SK-N-SH (cell line): ENCODE data around the gene PSMD7. TPM values are rescaled to one million over a fixed set of nuclear protein-coding genes. Genes with fewer than 3 reads are reported as not detected.

ENCODE experiments used
- CTCF ChIA-PET: fragments of 300-600, 350-600 bp; formaldehyde crosslinking; extraction: SDS; loops from one replicate; lab custom pipeline; 2021; lab: Yijun Ruan, JAX
- POLR2A ChIA-PET: fragments of 350-600 bp; sonication (Branson Sonifier 250); formaldehyde crosslinking; extraction: SDS; loops from one replicate; lab custom pipeline; 2020; ENCODE audit warnings: antibody characterized with exemption, inconsistent platforms; lab: Yijun Ruan, JAX
- DNase-seq: peaks from one replicate; pipeline ENCODE4 v3.0.0; 2012
- H2AFZ ChIP-seq: fragments of 200-600 bp; sonication (generic); 2 replicates; pipeline ENCODE4 v1.8.1; 2016; ENCODE audit warnings: antibody characterized with exemption, mild to moderate bottlenecking, low read depth
- H3F3A ChIP-seq: fragments of 200-600 bp; sonication (generic); replicated peaks from 2 replicates; pipeline ENCODE3; 2016; ENCODE audit warnings: antibody characterized with exemption, mild to moderate bottlenecking; ENCODE audit not compliant: insufficient read depth
- H3K27ac ChIP-seq, 2 experiments: fragments of 200-500 bp in 1 of 2; fragments of 200-600 bp in 1 of 2; sonication (Bioruptor generic) in 1 of 2; sonication (generic), shearing (Covaris generic) in 1 of 2; 2 replicates each; pipeline versions ENCODE4 v1.5.1 to v1.6.1; 2014 to 2016; ENCODE audit warnings: low read depth in 2 of 2, inconsistent platforms in 1 of 2, low read length in 1 of 2, mild to moderate bottlenecking in 1 of 2, mixed read lengths in 1 of 2
- H3K27me3 ChIP-seq: fragments of 200-600 bp; sonication (generic), shearing (Covaris generic); 2 replicates; pipeline ENCODE4 v1.6.1; 2016; ENCODE audit warnings: mixed run types; ENCODE audit not compliant: insufficient read depth
- H3K36me3 ChIP-seq, 2 experiments: fragments of 200-500 bp in 1 of 2; fragments of 200-600 bp in 1 of 2; sonication (Bioruptor generic) in 1 of 2; sonication (generic) in 1 of 2; replicated peaks in 1 of 2; 2 replicates each; pipeline versions ENCODE3 to v1.5.1; 2014 to 2016; ENCODE audit warnings: low read length in 1 of 2, mild to moderate bottlenecking in 1 of 2; ENCODE audit not compliant: insufficient read depth in 2 of 2, control insufficient read depth in 1 of 2
- H3K4me1 ChIP-seq, 2 experiments: fragments of 200-500 bp in 1 of 2; fragments of 200-600 bp in 1 of 2; sonication (Bioruptor generic) in 1 of 2; sonication (generic), shearing (Covaris generic) in 1 of 2; 2 replicates each; pipeline versions ENCODE4 v1.5.1 to v1.6.1; 2014 to 2016; ENCODE audit warnings: low read depth in 1 of 2, low read length in 1 of 2, mixed run types in 1 of 2; ENCODE audit not compliant: insufficient read depth in 2 of 2, control insufficient read depth in 1 of 2
- H3K4me2 ChIP-seq: fragments of 200-600 bp; sonication (generic), shearing (Covaris generic); 2 replicates; pipeline ENCODE4 v1.6.1; 2017; ENCODE audit warnings: mixed run types
- H3K4me3 ChIP-seq, 2 experiments: fragments of 200-500 bp in 1 of 2; fragments of 200-600 bp in 1 of 2; sonication (Bioruptor generic) in 1 of 2; sonication (generic), shearing (Covaris generic) in 1 of 2; 2 replicates each; pipeline versions ENCODE4 v1.5.1 to v1.8.1; 2014 to 2016; ENCODE audit warnings: low read depth in 2 of 2, inconsistent platforms in 1 of 2, low read length in 1 of 2, mild to moderate bottlenecking in 1 of 2, mixed read lengths in 1 of 2, moderate library complexity in 1 of 2
- H3K79me2 ChIP-seq: fragments of 200-600 bp; sonication (generic); 2 replicates; pipeline ENCODE4 v1.8.1; 2017; ENCODE audit warnings: mild to moderate bottlenecking; ENCODE audit not compliant: insufficient read depth
- H3K9ac ChIP-seq: fragments of 200-600 bp; sonication (generic); 2 replicates; pipeline ENCODE4 v1.6.1; 2017; ENCODE audit warnings: mixed run types
- H3K9me2 ChIP-seq: fragments of 200-600 bp; sonication (generic); 2 replicates; pipeline ENCODE4 v1.6.1; 2017; ENCODE audit warnings: mixed run types
- H3K9me3 ChIP-seq: fragments of 200-600 bp; sonication (generic); 2 replicates; pipeline ENCODE4 v1.6.1; 2017; ENCODE audit warnings: mixed run types, mild to moderate bottlenecking, moderate library complexity
- H4K20me1 ChIP-seq: fragments of 200-600 bp; sonication (generic); 2 replicates; pipeline ENCODE4 v1.6.1; 2017; ENCODE audit warnings: mild to moderate bottlenecking, mixed run types; ENCODE audit not compliant: insufficient read depth
- ELF1 ChIP-seq: IDR thresholded peaks from 2 replicates; pipeline ENCODE4 v1.4.0; 2012
- EP300 ChIP-seq, 2 experiments: IDR thresholded peaks; 2 replicates each; pipeline versions ENCODE4 v1.4.0 to v1.6.1; 2012; ENCODE audit warnings: borderline replicate concordance in 1 of 2, low read depth in 1 of 2, low read length in 1 of 2
- EZH2phosphoT487 ChIP-seq: fragments of 200-600 bp; sonication (generic); IDR thresholded peaks from 2 replicates; pipeline ENCODE4 v1.6.1; 2017; ENCODE audit warnings: low read depth, mixed run types, mild to moderate bottlenecking, antibody characterized with exemption, moderate library complexity, borderline replicate concordance
- FOSL2 ChIP-seq: IDR thresholded peaks from 2 replicates; pipeline ENCODE4 v1.4.0; 2012; ENCODE audit warnings: low read depth, mild to moderate bottlenecking, moderate library complexity, borderline replicate concordance
- FOXM1 ChIP-seq: IDR thresholded peaks from 2 replicates; pipeline ENCODE4 v1.4.0; 2012; ENCODE audit warnings: low read depth, mild to moderate bottlenecking
- GABPA ChIP-seq: IDR thresholded peaks from 2 replicates; pipeline ENCODE4 v1.4.0; 2012; ENCODE audit warnings: low read depth, mild to moderate bottlenecking
- GATA2 ChIP-seq: sonication (generic); formaldehyde crosslinking; IDR thresholded peaks from 2 replicates; pipeline ENCODE4 v1.5.0; 2020; ENCODE audit warnings: mild to moderate bottlenecking, missing genetic modification reagents
- MEF2A ChIP-seq: IDR thresholded peaks from 2 replicates; pipeline ENCODE4 v1.4.0; 2012; ENCODE audit warnings: low read depth, borderline replicate concordance
- MXI1 ChIP-seq: IDR thresholded peaks from 2 replicates; pipeline ENCODE4 v1.6.1; 2012; ENCODE audit warnings: mild to moderate bottlenecking, low read depth, low read length, improper control_type of control experiment
- NFIC ChIP-seq: IDR thresholded peaks from 2 replicates; pipeline ENCODE4 v1.4.0; 2012; ENCODE audit warnings: borderline replicate concordance
- RAD21 ChIP-seq: IDR thresholded peaks from 2 replicates; pipeline ENCODE4 v1.6.1; 2012; ENCODE audit warnings: mild to moderate bottlenecking, low read length
- RCOR1 ChIP-seq: fragments of 150-350 bp; IDR thresholded peaks from 2 replicates; pipeline ENCODE4 v1.6.1; 2017; ENCODE audit warnings: antibody characterized with exemption, low read length
- TEAD4 ChIP-seq: IDR thresholded peaks from 2 replicates; pipeline ENCODE4 v1.4.0; 2012; ENCODE audit warnings: mild to moderate bottlenecking, borderline replicate concordance; ENCODE audit not compliant: insufficient read depth
- WGBS: methylation state at CpG from one replicate; pipeline ENCODE4 v1.1.6; 2017; ENCODE audit warnings: low lambda C conversion rate; 5-methylcytosine and 5-hydroxymethylcytosine counted together
- polyA plus RNA-seq, 3 experiments: library from polyadenylated mRNA; depleted of rRNA; stranded (reverse); fragments of >200 nt; gene quantifications; 2 replicates each; pipeline ENCODE4 v1.2.3, GENCODE V29; 2012
- TF ChIP-seq, protein P1 (sequence below): fragments of 200-600 bp; sonication (generic); IDR thresholded peaks from 2 replicates; pipeline ENCODE4 v1.6.1; 2017; ENCODE audit warnings: antibody characterized with exemption, mild to moderate bottlenecking, moderate library complexity
- TF ChIP-seq, protein P2 (sequence below): IDR thresholded peaks from 2 replicates; pipeline ENCODE4 v1.4.0; 2012; ENCODE audit warnings: low read depth, borderline replicate concordance
- TF ChIP-seq, protein P3 (sequence below): fragments of 150-350 bp; IDR thresholded peaks from 2 replicates; pipeline ENCODE4 v1.6.1; 2016; ENCODE audit warnings: mild to moderate bottlenecking, low read depth, low read length

PSMD7 gene
- polyA plus RNA-seq, 1 of the 3 experiments (the other 2 are of a cell fraction): 142 TPM

DNA sequence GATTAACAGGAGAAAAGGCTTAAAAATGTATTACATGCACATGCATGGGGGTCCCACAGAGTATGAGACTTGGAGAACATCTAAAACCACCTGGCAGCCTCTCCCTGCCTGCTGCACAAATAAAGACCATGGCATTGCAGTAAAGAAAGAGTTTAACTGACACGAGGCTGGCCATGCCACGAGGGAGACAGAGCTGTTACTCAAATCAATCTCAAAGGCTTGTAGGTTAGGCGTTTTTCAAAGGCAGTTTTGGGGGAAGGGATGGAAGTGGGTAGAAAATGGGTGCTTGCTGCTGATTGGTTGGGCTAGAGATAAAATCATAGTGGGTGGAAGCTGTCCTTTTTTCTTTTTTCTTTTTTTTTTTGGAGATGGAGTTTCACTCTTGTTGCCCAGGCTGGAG lies 17.3 kb upstream of the PSMD7 start:
- Histone ChIP-seq H3K9me3 (no peaks in the 10 kb centered on the region), H3K79me2 (no peaks in the 10 kb centered on the region), H3K4me2 (no peak overlapping the region), H3K9ac (no peak overlapping the region), H3K36me3 (no peaks in the 10 kb centered on the region), H3K4me3 (no peak overlapping the region), H3K9me2 (no peaks in the 10 kb centered on the region), H3K27me3 (no peaks in the 10 kb centered on the region), H2AFZ (no peak overlapping the region), H3K4me1 (no peaks in the 10 kb centered on the region), H3K27ac (no peak overlapping the region), H3F3A (no peaks in the 10 kb centered on the region), H4K20me1 (no peaks in the 10 kb centered on the region)
- TF ChIP-seq, protein P1, sequence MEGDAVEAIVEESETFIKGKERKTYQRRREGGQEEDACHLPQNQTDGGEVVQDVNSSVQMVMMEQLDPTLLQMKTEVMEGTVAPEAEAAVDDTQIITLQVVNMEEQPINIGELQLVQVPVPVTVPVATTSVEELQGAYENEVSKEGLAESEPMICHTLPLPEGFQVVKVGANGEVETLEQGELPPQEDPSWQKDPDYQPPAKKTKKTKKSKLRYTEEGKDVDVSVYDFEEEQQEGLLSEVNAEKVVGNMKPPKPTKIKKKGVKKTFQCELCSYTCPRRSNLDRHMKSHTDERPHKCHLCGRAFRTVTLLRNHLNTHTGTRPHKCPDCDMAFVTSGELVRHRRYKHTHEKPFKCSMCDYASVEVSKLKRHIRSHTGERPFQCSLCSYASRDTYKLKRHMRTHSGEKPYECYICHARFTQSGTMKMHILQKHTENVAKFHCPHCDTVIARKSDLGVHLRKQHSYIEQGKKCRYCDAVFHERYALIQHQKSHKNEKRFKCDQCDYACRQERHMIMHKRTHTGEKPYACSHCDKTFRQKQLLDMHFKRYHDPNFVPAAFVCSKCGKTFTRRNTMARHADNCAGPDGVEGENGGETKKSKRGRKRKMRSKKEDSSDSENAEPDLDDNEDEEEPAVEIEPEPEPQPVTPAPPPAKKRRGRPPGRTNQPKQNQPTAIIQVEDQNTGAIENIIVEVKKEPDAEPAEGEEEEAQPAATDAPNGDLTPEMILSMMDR: no peak
- TF ChIP-seq FOXM1: no peak
- no peak for TF ChIP-seq MXI1
- no peak for TF ChIP-seq EZH2phosphoT487
- no peak for TF ChIP-seq RCOR1
- TF ChIP-seq, protein P2, sequence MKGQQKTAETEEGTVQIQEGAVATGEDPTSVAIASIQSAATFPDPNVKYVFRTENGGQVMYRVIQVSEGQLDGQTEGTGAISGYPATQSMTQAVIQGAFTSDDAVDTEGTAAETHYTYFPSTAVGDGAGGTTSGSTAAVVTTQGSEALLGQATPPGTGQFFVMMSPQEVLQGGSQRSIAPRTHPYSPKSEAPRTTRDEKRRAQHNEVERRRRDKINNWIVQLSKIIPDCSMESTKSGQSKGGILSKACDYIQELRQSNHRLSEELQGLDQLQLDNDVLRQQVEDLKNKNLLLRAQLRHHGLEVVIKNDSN: no peak
- TF ChIP-seq ELF1: no peak
- no peak for TF ChIP-seq GABPA
- no peak for TF ChIP-seq GATA2
- no peak for DNase-seq
- ChIA-PET CTCF (interaction anchor here (1.8 to 1.9 kb wide), 2 partner anchors 215 to 245 kb away, joined by 5 to 6 read pairs; no protein-coding TSS in a partner anchor), POLR2A (no interaction called here)
- WGBS: 29% methylated on average over 3 of the region's 3 CpGs

DNA sequence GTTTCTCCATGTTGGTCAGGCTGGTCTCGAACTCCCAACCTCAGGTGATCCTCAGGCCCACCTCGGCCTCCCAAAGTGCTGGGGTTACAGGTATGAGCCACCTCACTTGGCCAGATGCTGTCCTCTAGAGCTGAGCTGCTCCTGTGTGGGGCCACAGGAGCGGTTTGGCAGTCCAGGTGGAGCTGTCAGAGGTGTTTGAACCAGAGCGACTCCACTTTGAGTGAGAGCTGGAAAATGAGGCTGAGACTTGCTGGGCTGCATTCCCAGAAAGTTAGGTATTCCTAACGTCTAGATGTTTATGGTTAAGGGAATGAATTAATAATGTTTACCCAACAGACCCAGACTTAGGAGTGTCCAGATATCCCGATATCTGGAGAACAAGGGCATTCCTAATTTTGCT lies 16.8 kb upstream of the PSMD7 start:
- ChIA-PET CTCF (interaction anchor here (1.8 to 1.9 kb wide), 2 partner anchors 216 to 245 kb away, joined by 5 to 6 read pairs; no protein-coding TSS in a partner anchor), POLR2A (no interaction called here)
- 60% methylated on average over 6 of the region's 6 CpGs for WGBS
- Histone ChIP-seq H3K4me2 (no peak overlapping the region), H3K4me3 (no peak overlapping the region), H3K27ac (no peak overlapping the region), H3K9ac (no peak overlapping the region), H3K79me2 (no peaks in the 10 kb centered on the region), H3K9me3 (no peaks in the 10 kb centered on the region), H3K9me2 (no peaks in the 10 kb centered on the region), H3F3A (no peaks in the 10 kb centered on the region), H3K36me3 (no peaks in the 10 kb centered on the region), H3K4me1 (no peaks in the 10 kb centered on the region), H3K27me3 (no peaks in the 10 kb centered on the region), H2AFZ (no peak overlapping the region), H4K20me1 (no peaks in the 10 kb centered on the region)
- DNase-seq: no peak
- TF ChIP-seq MEF2A (no peak), NFIC (no peak), FOSL2 (no peak), TEAD4 (no peak), RAD21 (no peak), MXI1 (no peak), FOXM1 (no peak), EP300 (IDR thresholded peaks at IDR 0.05; ENCODE audit: borderline replicate concordance in 1 of 2, low read depth in 1 of 2, low read length in 1 of 2) (no peak)
- TF ChIP-seq, protein P3, sequence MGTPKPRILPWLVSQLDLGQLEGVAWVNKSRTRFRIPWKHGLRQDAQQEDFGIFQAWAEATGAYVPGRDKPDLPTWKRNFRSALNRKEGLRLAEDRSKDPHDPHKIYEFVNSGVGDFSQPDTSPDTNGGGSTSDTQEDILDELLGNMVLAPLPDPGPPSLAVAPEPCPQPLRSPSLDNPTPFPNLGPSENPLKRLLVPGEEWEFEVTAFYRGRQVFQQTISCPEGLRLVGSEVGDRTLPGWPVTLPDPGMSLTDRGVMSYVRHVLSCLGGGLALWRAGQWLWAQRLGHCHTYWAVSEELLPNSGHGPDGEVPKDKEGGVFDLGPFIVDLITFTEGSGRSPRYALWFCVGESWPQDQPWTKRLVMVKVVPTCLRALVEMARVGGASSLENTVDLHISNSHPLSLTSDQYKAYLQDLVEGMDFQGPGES: no peak
